Esophagus mucosa (tissue), 1 donor: ENCODE data around the gene STX16. TPM values are rescaled to one million over a fixed set of nuclear protein-coding genes. Genes with fewer than 3 reads are reported as not detected.
"Not testable (repeated sequence)": the region's sequence is repeated elsewhere in the genome, so short reads cannot be mapped to it uniquely, and the experiment has no call there.

Source experiments
- ATAC-seq: fragments of 200-7000 bp; cut with Tn5 transposase; one replicate; pipeline ENCODE4 v1.9.1; 2020
- total RNA-seq: library from RNA; stranded (reverse); gene quantifications from one replicate; pipeline ENCODE4 v1.2.4, GENCODE V29; 2023
- donor health status: DM: yes; HTN: yes; CAD: no.

STX16 gene
- total RNA-seq, 1 donor from 2014 or later: 27.0 TPM

GRCh38 chr20:58637466-58638213, 13.4 kb upstream of the STX16 start:
- ATAC-seq: no peak

GRCh38 chr20:58638467-58639181, 12.5 kb upstream of the STX16 start:
- no peak for ATAC-seq

GRCh38 chr20:58639182-58640146, 11.6 kb upstream of the STX16 start:
- no peak for ATAC-seq

- ATAC-seq: no peak
Measured at GRCh38 chr20:58640446-58640845, 10.6 kb upstream of the STX16 start.

- no peak for ATAC-seq
Measured at GRCh38 chr20:58642441-58642840, 8.6 kb upstream of the STX16 start.

GRCh38 chr20:58642896-58643295, 8.2 kb upstream of the STX16 start:
- ATAC-seq: not testable (repeated sequence)

- ATAC-seq: peak; percentile 66
Measured at GRCh38 chr20:58645412-58645968, 5.6 kb upstream of the STX16 start.

GRCh38 chr20:58646257-58646656, 4.8 kb upstream of the STX16 start:
- ATAC-seq: no peak

GRCh38 chr20:58646703-58647102, 4.4 kb upstream of the STX16 start:
- no peak for ATAC-seq

- no peak for ATAC-seq
Measured at GRCh38 chr20:58647162-58647795, 3.8 kb upstream of the STX16 start.

- no peak for ATAC-seq
Measured at GRCh38 chr20:58647796-58648501, 3.1 kb upstream of the STX16 start.

GRCh38 chr20:58648502-58648825, 2.6 kb upstream of the STX16 start:
- ATAC-seq: not testable (repeated sequence)

GRCh38 chr20:58649288-58650180, 1.5 kb upstream of the STX16 start:
- ATAC-seq: no peak

- peak; percentile 24 for ATAC-seq
Measured at GRCh38 chr20:58650181-58650775, 805 bp upstream of the STX16 start.

- ATAC-seq: no peak
Measured at GRCh38 chr20:58651559-58651945, 469 bp downstream of the STX16 start.

GRCh38 chr20:58651946-58652605, 993 bp downstream of the STX16 start:
- ATAC-seq: peak; percentile 44

GRCh38 chr20:58652606-58653294, 1.7 kb downstream of the STX16 start:
- no peak for ATAC-seq

GRCh38 chr20:58654337-58654736, 3.3 kb downstream of the STX16 start:
- no peak for ATAC-seq
